Measurements from ENCODE around the gene HOXA6. TPM values are rescaled to one million over a fixed set of nuclear protein-coding genes. Genes with fewer than 3 reads are reported as not detected.

Gene HOXA6
- total RNA-seq, 2 donors from 2014 or later, result not detected

- DNase-seq, result no peak
- intact Hi-C loops (cut with DNase I), result no loop called here
- peak; percentile 48 to 67 for ATAC-seq
Measured at GRCh38 chr7:27096768-27097514, 50.6 kb downstream of the HOXA6 start.

- DNase-seq (peak; percentile 72), ATAC-seq (peak; percentile 87 to 88)
- intact Hi-C loops (cut with DNase I), result no loop called here
Measured at GRCh38 chr7:27095897-27096767, 51.4 kb downstream of the HOXA6 start, which contains the start of gene HOXA1. Gene HOXA1 (minus strand): TSS chr7:27096000. CDS start chr7:27095912, 88 bp downstream.

Small RNAs within 50 kb of the gene (microRNA-seq; reads per million reads assigned to microRNA genes)
- 9.9 to 16.3 reads per million in 2 donors for gene MIR196B

Other genes with a start within 250 kb of the HOXA6 start
- under 1 TPM; 0.12 to 0.26 TPM for gene HOXA1, start 51.8 kb downstream of the HOXA6 start, total RNA-seq
- under 1 TPM; 0.13 to 0.38 TPM for gene HOXA2, start 45.1 kb downstream of the HOXA6 start, total RNA-seq
- 1 to 10 TPM in 1 of 2 donors, under 1 TPM in 1; 0.97 to 1.0 TPM for gene HOXA4, start 17.0 kb downstream of the HOXA6 start, total RNA-seq
- gene HOXA5, start 4.1 kb downstream of the HOXA6 start, total RNA-seq, result under 1 TPM in 1 of 2 donors, not detected in 1; 0.27 TPM
- under 1 TPM; 0.68 to 0.74 TPM for gene HOXA3, start 4.8 kb upstream of the HOXA6 start, total RNA-seq
- under 1 TPM; 0.12 to 0.39 TPM for gene HOXA7, start 8.9 kb upstream of the HOXA6 start, total RNA-seq
- not detected for gene HOXA9, start 17.8 kb upstream of the HOXA6 start, total RNA-seq
- gene HOXA10, start 26.5 kb upstream of the HOXA6 start, total RNA-seq, result under 1 TPM; 0.10 to 0.21 TPM
- gene HOXA11, start 37.5 kb upstream of the HOXA6 start, total RNA-seq, result not detected
- gene HOXA13, start 52.3 kb upstream of the HOXA6 start, total RNA-seq, result not detected
- gene EVX1, start 95.0 kb upstream of the HOXA6 start, total RNA-seq, result not detected